ENCODE data around the gene SMIM26.
"Not testable (repeated sequence)": the region's sequence is repeated elsewhere in the genome, so short reads cannot be mapped to it uniquely, and the experiment has no call there.

SMIM26 gene, protein sequence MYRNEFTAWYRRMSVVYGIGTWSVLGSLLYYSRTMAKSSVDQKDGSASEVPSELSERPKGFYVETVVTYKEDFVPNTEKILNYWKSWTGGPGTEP

DNA sequence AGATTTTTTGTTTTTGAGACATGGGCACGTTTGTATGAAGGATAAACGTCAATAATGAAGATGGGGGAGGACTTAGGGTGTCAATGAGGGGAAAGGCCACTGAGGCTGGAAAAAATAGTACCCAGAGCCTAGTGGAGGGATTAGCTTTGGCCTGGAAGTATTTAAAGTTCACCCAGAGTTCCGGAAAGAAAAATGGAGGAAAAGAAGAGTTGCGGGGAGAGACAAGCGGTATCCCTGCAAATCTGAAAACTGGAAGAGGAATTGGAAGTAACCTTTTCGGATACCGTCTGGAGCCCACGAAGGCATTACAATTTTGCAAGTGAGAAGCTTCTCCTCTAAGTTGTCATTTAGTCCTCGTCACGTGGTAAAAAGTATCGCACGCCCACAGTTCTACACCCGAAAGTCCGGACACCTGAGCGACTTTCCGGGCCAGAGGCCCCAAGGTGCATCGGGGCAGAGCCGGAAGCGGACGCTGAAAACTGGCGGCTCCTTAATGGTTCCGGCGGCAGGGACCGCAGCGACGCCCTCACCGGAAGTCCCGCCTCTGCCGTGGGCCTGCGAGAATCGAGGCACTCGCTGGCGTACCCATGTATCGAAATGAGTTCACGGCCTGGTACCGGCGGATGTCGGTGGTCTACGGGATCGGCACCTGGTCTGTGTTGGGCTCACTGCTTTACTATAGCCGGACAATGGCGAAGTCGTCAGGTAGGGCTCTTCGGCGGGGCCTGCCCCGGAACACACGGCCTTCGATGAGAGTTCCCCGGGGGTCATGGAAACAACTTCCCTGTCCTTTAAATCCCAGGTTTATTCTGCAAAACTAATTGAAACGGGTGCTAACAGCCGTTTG, at the start of gene SMIM26:
Gene SMIM26 (plus strand): TSS at position 541 of the 847 bp plus-strand sequence. CDS start 47 bp downstream, at position 588.
- DNase-seq (ENCODE audit: low spot score): peak; percentile 94

DNA sequence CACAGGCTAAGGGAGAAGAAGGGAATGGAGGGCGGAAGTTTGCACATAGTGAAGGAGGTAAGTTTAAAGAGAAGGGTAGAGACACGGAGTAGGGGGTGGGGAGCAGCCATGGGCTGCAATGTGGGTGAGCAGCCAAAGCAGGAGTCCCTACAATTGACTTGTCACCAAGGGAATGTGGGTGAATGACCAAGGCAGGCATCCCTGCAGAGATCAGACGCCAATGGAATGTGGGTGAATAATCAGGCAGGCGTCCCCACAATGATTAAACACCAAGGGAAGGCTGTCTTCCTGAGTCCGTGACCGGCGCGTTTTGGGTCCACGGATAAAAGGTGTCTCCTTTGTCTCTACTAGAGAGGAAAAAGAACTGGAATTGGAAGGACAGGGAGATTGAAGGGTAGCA, 45.2 kb upstream of the SMIM26 start:
- not testable (repeated sequence) for DNase-seq (ENCODE audit: low spot score)

DNA sequence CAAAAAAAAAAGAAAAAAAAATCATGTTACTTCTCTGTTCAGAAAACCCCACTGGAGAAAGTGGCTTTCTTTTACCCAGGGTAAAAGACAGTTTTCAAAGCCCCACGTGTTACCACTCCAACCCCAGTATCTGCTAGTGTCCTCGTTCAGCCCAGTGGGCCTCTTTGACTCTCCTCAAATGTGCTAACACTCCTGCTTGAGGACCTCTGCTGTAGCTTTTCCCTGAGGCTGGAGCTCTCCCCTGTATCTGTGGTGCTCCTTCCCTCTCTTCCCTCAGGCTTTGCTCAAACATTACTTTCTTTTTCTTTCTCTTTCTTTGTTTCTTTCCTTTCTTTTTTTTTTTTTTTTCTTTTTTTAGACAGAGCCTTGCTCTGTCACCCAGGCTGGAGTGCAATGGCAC, 44.2 kb upstream of the SMIM26 start:
- no peak for DNase-seq (ENCODE audit: low spot score)

DNA sequence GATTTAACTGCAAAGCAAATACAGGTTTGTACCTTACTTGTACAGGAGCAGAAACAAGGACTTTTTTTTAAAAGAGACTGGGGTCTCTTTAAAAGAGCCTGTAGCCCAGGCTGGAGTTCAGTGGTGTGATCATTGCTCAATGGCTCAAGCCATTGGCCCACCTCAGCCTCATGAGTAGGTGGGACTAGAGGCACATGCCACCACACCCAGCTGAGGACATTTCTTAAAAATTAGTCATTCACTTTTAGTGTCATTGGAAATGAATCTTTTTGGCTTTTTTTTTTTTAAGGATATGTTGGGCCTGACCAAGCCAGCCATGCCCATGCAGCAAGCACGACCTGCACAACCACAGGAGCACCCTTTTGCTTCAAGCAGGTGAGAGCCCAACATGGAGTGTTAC, 42.6 kb upstream of the SMIM26 start:
- DNase-seq (ENCODE audit: low spot score): no peak

DNA sequence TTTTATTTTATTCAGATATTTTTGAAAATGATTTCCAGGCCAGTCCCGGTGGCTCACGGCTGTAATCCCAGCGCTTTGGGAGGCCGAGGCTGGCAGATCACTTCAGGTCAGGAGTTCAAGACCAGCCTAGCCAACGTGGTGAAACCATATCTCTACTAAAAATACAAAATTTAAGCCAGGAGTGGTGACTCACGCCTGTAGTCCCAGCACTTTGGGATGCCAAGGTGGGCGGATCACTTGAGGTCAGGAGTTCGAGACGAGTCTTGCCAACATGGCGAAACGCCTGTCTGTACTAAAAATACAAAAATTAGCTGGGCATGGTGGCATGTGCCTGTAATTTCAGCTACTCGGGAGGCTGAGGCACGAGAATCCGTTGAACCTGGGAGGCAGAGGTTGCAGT, 40.5 kb upstream of the SMIM26 start:
- not testable (repeated sequence) for DNase-seq (ENCODE audit: low spot score)

DNA sequence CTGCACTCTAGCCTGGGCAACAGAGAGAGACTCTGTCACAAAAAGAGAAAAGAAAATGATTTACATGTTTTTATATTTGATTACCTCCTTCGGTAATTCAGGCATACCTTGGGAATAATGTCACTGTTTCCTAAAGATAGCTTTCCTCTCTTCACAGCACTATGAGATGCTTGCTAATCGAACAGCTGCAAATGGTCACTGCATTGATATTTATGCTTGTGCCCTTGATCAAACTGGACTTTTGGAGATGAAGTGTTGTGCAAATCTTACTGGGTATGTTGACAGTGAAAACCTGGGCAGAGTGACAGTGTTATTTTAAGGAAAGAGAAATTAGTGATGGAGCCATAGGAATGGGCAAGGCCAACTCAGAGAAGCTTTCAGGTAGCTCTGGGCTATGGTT, 39.9 kb upstream of the SMIM26 start:
- DNase-seq (ENCODE audit: low spot score): no peak

DNA sequence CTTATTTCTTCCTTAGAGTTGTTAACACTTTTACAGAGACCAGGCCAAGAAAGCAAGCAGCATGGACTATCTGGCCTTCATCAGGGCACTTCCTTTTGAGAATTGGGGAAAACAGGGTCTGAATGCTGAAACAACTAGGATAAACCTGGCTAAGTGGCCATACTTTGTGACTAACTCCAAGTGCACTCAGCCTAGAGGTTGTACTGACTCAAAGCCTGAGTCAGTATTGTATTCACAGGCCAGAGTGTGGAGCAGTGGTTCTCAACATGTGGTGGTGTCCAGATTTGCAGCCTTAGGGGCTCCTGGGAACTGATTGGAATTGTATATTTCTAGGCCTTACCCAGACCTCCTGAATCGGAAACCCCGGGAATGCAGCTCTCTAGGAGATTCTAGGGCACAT, 39.4 kb upstream of the SMIM26 start:
- DNase-seq (ENCODE audit: low spot score): no peak

DNA sequence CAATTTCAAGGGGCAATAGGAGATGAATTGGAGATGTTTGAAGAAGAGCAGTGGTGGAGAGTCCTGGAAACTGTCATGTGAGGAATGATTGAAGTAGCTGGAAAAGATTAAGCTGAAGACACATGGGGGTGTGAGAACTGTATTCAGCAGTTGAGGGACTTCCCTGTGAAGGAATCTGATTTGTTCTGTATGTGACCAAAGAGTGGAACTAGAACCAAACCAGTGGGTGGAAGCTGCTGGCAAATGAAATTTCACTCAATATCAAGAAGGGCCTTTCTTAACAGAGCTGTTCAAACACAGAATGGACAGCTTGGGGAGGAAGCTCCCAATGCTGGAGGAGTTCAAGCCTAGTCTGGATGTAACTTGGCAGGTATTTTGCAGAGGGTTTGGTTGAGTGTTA, 38.2 kb upstream of the SMIM26 start:
- DNase-seq (ENCODE audit: low spot score): no peak

GRCh38 chr20:18532626-18533025, 34.6 kb upstream of the SMIM26 start:
- no peak for DNase-seq (ENCODE audit: low spot score)

GRCh38 chr20:18533491-18533890, 33.7 kb upstream of the SMIM26 start:
- DNase-seq (ENCODE audit: low spot score): no peak

DNA sequence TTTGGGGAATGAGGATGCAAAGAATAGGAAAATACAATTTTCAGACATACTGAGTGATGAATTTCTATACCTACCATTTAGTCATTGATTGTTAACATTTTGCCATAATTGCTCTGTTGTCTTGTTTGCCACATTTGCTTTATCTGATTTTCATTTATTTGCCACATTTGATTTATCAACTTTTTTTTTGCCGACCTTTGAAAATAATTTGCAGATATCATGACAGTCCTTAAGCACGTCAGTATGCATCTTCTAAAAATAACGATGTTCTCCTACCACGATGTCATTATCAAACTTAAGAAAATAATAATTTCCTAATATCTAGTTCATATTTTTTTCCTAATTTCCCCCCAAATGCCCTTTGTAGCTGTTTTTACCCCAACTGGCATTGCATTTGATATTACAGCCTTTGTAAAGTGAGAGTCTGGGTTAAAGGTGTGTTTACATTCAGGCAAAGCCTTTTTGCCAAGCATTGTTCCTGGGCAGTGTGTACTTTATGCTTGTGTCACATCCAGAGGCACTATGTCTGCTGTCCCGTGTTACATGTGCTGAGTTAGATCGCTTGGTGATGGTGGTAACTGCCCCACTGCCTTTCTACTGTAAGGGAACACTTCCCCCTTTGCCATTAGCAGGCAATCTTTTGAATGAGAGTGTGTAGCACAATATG, 33.1 kb upstream of the SMIM26 start:
- DNase-seq (ENCODE audit: low spot score): no peak

GRCh38 chr20:18537651-18538050, 29.6 kb upstream of the SMIM26 start:
- DNase-seq (ENCODE audit: low spot score): no peak

- no peak for DNase-seq (ENCODE audit: low spot score)
Observed at GRCh38 chr20:18541741-18542140, 25.5 kb upstream of the SMIM26 start.

GRCh38 chr20:18543216-18543615, 24.0 kb upstream of the SMIM26 start:
- DNase-seq (ENCODE audit: low spot score): no peak

DNA sequence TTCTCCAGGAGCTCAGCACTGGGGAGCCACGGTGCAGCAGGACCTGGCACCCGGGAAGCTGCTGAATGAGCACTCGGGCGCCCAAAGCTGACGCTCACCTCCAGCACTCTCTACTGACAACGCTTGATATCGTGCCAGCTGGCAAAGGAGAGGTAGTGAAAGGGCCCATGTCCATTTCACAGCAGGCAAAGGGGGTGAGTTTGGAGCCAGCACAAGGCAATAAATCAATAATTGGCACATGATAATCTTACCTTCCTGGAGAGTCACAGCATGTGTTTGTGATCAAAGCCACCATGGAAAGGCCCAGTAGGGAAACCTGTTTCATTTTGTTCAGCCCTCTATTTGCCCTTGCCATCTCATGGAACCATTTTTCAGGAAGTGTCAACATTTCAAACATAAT, 23.3 kb upstream of the SMIM26 start:
- DNase-seq (ENCODE audit: low spot score): no peak

GRCh38 chr20:18545566-18545965, 21.7 kb upstream of the SMIM26 start:
- no peak for DNase-seq (ENCODE audit: low spot score)

DNA sequence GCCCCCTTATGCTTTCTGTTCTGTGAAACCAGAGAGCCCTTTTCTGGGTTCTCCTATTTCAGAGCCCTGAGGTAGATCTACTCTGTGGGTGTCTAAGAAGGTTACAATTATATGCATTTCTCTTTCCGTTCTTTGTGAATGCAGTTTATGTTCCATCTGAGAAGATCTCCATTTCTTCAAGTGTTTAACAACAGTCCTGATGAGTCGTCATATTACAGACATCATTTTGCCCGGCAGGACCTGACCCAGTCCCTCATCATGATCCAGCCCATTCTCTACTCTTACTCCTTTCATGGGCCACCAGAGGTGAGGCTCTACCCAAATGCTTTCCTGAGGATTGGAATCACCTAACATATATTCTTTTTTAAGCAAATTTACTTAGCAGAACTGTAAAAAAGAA, 18.8 kb upstream of the SMIM26 start:
- DNase-seq (ENCODE audit: low spot score): no peak

GRCh38 chr20:18553746-18554145, 13.5 kb upstream of the SMIM26 start:
- no peak for DNase-seq (ENCODE audit: low spot score)

GRCh38 chr20:18567739-18568091, 483 bp downstream of the SMIM26 start:
- DNase-seq (ENCODE audit: low spot score): no peak

- DNase-seq (ENCODE audit: low spot score): no peak
Observed at GRCh38 chr20:18571009-18571408, 3.8 kb downstream of the SMIM26 start.

DNA sequence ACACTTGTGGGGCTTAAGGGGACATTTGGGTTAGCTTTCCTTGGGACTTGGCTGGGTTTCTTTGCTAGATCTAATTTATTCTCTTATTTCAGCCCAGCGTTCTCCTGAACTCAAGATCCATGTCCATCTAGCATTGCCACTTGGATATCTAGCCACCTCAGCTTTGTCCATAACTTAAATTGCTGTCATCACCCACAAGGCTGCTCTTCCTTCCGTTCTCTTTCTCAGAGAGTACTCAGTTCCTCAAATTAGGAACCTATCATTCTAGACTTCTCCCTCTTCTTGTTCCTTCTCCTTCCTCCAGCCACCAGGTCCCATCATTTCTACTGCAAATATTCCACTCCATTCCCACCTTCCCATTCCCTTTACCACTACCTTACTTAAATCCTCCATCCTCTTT, 4.3 kb downstream of the SMIM26 start:
- no peak for DNase-seq (ENCODE audit: low spot score)

DNA sequence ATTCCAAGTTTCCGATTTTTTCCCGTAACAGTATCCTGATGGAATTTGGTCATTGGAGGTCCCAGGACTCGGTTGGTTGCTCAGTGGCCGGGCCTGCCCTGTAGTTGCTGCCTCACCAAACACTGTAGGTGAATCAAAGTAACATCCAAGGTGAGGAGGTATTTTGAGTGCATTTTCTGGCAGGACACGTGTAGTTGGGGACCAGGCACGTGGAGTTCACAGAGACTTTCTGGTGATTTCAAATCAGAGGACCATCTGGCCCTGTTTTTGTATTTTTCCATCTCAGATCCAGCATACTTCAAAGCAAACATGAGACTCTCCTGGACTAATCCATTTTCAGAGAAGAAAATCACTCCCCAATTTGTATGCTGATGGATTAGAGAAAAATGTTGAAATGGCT, 10.7 kb downstream of the SMIM26 start:
- no peak for DNase-seq (ENCODE audit: low spot score)

DNA sequence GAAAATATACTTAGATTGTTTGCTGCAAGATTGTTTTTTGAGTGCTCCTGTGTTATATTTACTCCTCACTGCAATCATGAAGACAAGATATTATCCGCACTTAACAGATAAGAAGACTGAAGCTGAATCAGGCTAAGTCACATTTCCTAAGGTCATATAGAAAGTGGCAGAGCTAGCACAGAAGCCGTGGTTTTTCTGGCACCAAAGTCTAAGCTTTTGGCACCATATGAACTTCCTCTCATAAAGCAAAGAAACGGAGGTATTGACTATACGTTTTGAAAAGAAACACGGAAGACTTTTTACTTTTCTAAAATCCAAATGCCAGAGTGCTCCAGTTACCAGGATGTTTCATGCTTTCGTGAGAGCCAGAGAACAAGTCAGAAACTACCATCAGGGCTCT, 11.3 kb downstream of the SMIM26 start:
- DNase-seq (ENCODE audit: low spot score): no peak

DNA sequence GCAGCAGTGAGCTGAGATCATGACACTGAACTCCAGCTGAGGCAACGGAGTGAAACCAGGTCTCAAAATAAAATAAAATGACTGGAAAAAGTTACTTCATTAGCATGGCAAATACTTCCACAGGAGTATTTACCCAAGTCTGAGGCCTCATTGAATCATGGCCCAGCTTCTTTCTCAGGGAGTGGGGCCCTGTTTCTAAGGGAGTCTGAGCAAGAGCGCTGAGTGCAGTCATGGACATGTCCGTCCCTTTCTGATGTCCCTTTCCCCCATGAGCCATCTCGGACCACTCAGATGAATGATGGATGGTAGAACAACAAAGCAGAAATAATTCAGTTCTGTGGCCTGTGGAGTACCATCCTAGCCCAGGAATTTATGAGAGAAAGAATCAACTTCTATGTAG, 12.8 kb downstream of the SMIM26 start:
- DNase-seq (ENCODE audit: low spot score): no peak
